GM10266 (cell line): ENCODE results near the gene UBE3D.

ENCODE experiments used
- DNase-seq: peaks from one replicate; pipeline ENCODE4 v3.0.0; 2012; ENCODE audit errors: extremely low spot score
- CTCF ChIP-seq: IDR thresholded peaks from 2 replicates; pipeline ENCODE4 v1.5.1; 2012; ENCODE audit warnings: mild to moderate bottlenecking, low read depth; ENCODE audit not compliant: control insufficient read depth, insufficient read depth; ENCODE audit errors: missing control alignments

UBE3D gene

GRCh38 chr6:83065511-83066192, at the start of gene UBE3D:
Gene UBE3D (minus strand): TSS chr6:83065841. CDS start chr6:83065718, 123 bp downstream.
- peak; percentile 99 for TF ChIP-seq CTCF
- DNase-seq = peak; percentile 88

- TF ChIP-seq CTCF = no peak
- DNase-seq = no peak
Observed at GRCh38 chr6:83114164-83114563, 48.5 kb upstream of the UBE3D start.

GRCh38 chr6:83113258-83113657, 47.6 kb upstream of the UBE3D start:
- no peak for DNase-seq

GRCh38 chr6:83108378-83108777, 42.7 kb upstream of the UBE3D start:
- DNase-seq = no peak
- no peak for TF ChIP-seq CTCF

More at GRCh38 chr6:83113258-83113657, 47.6 kb upstream of the UBE3D start:
- no peak for TF ChIP-seq CTCF

- no peak for TF ChIP-seq CTCF
Observed at GRCh38 chr6:83098589-83098988, 32.9 kb upstream of the UBE3D start.

GRCh38 chr6:83097675-83098074, 32.0 kb upstream of the UBE3D start:
- no peak for TF ChIP-seq CTCF
- DNase-seq = no peak

More at GRCh38 chr6:83098589-83098988, 32.9 kb upstream of the UBE3D start:
- no peak for DNase-seq

- DNase-seq = no peak
- TF ChIP-seq CTCF = no peak
Observed at GRCh38 chr6:83097204-83097603, 31.6 kb upstream of the UBE3D start.
